Erythroblast (primary cell): ENCODE measurements around the gene TAF1C.

Source experiments
- GATA1 ChIP-seq: IDR thresholded peaks from 2 replicates; pipeline ENCODE4 v1.6.1; 2011; ENCODE audit warnings: low read depth, mild to moderate bottlenecking, control low read depth, low read length, moderate library complexity
- POLR2A ChIP-seq: IDR thresholded peaks from 2 replicates; pipeline ENCODE4 v1.6.1; 2011; ENCODE audit warnings: mild to moderate bottlenecking, low read length

DNA sequence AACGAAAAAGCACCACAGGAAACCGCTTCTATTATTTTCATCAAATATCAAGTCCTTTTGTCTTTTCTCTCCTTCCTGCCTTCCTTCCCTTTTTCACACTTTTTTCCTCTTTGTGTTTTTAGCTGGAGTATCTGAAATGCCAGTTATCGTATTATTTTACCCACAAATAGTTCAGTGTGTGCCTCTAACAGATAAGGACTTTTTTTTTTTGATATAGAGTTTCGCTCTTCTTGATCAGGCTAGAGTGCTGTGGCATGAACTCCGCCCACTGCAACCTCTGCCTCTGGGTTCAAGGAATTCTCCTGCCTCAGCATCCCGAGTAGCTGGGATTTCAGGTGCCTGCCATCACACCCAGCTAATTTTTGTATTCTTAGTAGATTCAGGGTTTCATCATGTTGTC is 31.1 kb downstream of the TAF1C start:
- no peak for TF ChIP-seq POLR2A
- no peak for TF ChIP-seq GATA1
